ENCODE results near the gene GEMIN2.
"Not testable (repeated sequence)": the region's sequence is repeated elsewhere in the genome, so short reads cannot be mapped to it uniquely, and the experiment has no call there.

GEMIN2 gene

GRCh38 chr14:39109893-39110715 lies 4.0 kb upstream of the GEMIN2 start:
- DNase-seq (ENCODE audit: low spot score): no peak

- no peak for DNase-seq (ENCODE audit: low spot score)
These were observed 444 bp upstream of the GEMIN2 start for GRCh38 chr14:39113685-39114072.

- no peak for DNase-seq (ENCODE audit: low spot score)
These were observed 8.4 kb downstream of the GEMIN2 start for GRCh38 chr14:39122330-39123138.

GRCh38 chr14:39137835-39138234 lies 23.7 kb downstream of the GEMIN2 start:
- DNase-seq (ENCODE audit: low spot score): not testable (repeated sequence)

- no peak for DNase-seq (ENCODE audit: low spot score)
These were observed 24.3 kb downstream of the GEMIN2 start for GRCh38 chr14:39138440-39138839.

GRCh38 chr14:39140170-39140569 lies 26.0 kb downstream of the GEMIN2 start:
- DNase-seq (ENCODE audit: low spot score): no peak

GRCh38 chr14:39141623-39142022 lies 27.5 kb downstream of the GEMIN2 start:
- not testable (repeated sequence) for DNase-seq (ENCODE audit: low spot score)

- DNase-seq (ENCODE audit: low spot score): not testable (repeated sequence)
These were observed 29.1 kb downstream of the GEMIN2 start for GRCh38 chr14:39143226-39143625.

- no peak for DNase-seq (ENCODE audit: low spot score)
These were observed 31.3 kb downstream of the GEMIN2 start for GRCh38 chr14:39145266-39145966.

- no peak for DNase-seq (ENCODE audit: low spot score)
These were observed 40.6 kb downstream of the GEMIN2 start for GRCh38 chr14:39154594-39155189.

- DNase-seq (ENCODE audit: low spot score): no peak
These were observed 43.4 kb downstream of the GEMIN2 start for GRCh38 chr14:39157491-39157890.

- no peak for DNase-seq (ENCODE audit: low spot score)
These were observed 44.2 kb downstream of the GEMIN2 start for GRCh38 chr14:39158222-39158858.

- no peak for DNase-seq (ENCODE audit: low spot score)
These were observed 46.4 kb downstream of the GEMIN2 start for GRCh38 chr14:39160494-39160893.

GRCh38 chr14:39167797-39168320 lies 53.7 kb downstream of the GEMIN2 start:
- not testable (repeated sequence) for DNase-seq (ENCODE audit: low spot score)

GRCh38 chr14:39168591-39168990 lies 54.5 kb downstream of the GEMIN2 start:
- no peak for DNase-seq (ENCODE audit: low spot score)

- DNase-seq (ENCODE audit: low spot score): peak; percentile 37
These were observed 55.4 kb downstream of the GEMIN2 start for GRCh38 chr14:39169541-39169900.

GRCh38 chr14:39173198-39173597 lies 59.1 kb downstream of the GEMIN2 start:
- DNase-seq (ENCODE audit: low spot score): no peak

GRCh38 chr14:39174560-39175444 lies 60.7 kb downstream of the GEMIN2 start, which contains the start of gene PNN:
Gene PNN, plus strand, starts transcription at chr14:39175254. Its CDS starts 26 bp downstream, at chr14:39175280.
- DNase-seq (ENCODE audit: low spot score): peak; percentile 100

GRCh38 chr14:39175445-39176262 lies 61.5 kb downstream of the GEMIN2 start:
- DNase-seq (ENCODE audit: low spot score): peak; percentile 57

Data from kidney tubule cell (primary cell).